Type B pancreatic cell (in vitro differentiated cells): ENCODE results near the gene SERINC5. TPM values are rescaled to one million over a fixed set of nuclear protein-coding genes. Genes with fewer than 3 reads are reported as not detected.
"Not testable (repeated sequence)": the region's sequence is repeated elsewhere in the genome, so short reads cannot be mapped to it uniquely, and the experiment has no call there.

Experiments
- DNase-seq: peaks from one replicate; pipeline ENCODE4 v3.0.0; 2021; ENCODE audit warnings: mixed read lengths; ENCODE audit not compliant: unreplicated experiment; ENCODE audit errors: extremely low spot score
- H3K27ac Mint-ChIP-seq: 2 replicates; pipeline ENCODE4 v1.8.0; 2021; ENCODE audit warnings: mild to moderate bottlenecking, mixed read lengths
- H3K27me3 Mint-ChIP-seq: 2 replicates; pipeline ENCODE4 v1.8.0; 2021; ENCODE audit warnings: mixed read lengths
- H3K36me3 Mint-ChIP-seq: 2 replicates; pipeline ENCODE4 v1.8.0; 2021; ENCODE audit warnings: mixed read lengths
- H3K4me1 Mint-ChIP-seq: one replicate; pipeline ENCODE4 v1.8.0; 2021; ENCODE audit warnings: mixed read lengths; ENCODE audit not compliant: unreplicated experiment
- H3K4me3 Mint-ChIP-seq: 2 replicates; pipeline ENCODE4 v1.8.0; 2021; ENCODE audit warnings: mild to moderate bottlenecking, mixed read lengths
- H3K9me3 Mint-ChIP-seq: 2 replicates; pipeline ENCODE4 v1.8.0; 2021; ENCODE audit warnings: mixed read lengths
- CTCF ChIP-seq: fragments of 200-600 bp; sonication (generic); conservative IDR thresholded peaks from 2 replicates; pipeline ENCODE4 v1.5.0; 2021; ENCODE audit warnings: antibody characterized with exemption, mild to moderate bottlenecking
- total RNA-seq: library from RNA; stranded (reverse); gene quantifications from 2 replicates; pipeline ENCODE4 v1.2.1, GENCODE V29; 2021; ENCODE audit warnings: low replicate concordance

Gene SERINC5
- total RNA-seq, 1 donor from 2014 or later: 59.0 TPM

- Mint-ChIP-seq H3K9me3 (no peaks in the 10 kb centered on the region), H3K4me1 (peaks cover 10% of the 10 kb centered on the region)
These were observed 162.1 kb downstream of the SERINC5 start for GRCh38 chr5:80093796-80094195.

GRCh38 chr5:80092486-80093107 is 163.3 kb downstream of the SERINC5 start:
- Mint-ChIP-seq H3K27ac (no peak overlapping the region), H3K27me3 (no peaks in the 10 kb centered on the region), H3K9me3 (no peaks in the 10 kb centered on the region), H3K4me1 (peaks cover 10% of the 10 kb centered on the region), H3K36me3 (no peaks in the 10 kb centered on the region), H3K4me3 (no peak overlapping the region)
- TF ChIP-seq CTCF: no peak
- no peak for DNase-seq

More at GRCh38 chr5:80093796-80094195, 162.1 kb downstream of the SERINC5 start:
- peak; percentile 44 for TF ChIP-seq CTCF
- peak overlapping the region; percentile 74 for H3K27ac Mint-ChIP-seq
- no peak overlapping the region for H3K4me3 Mint-ChIP-seq
- no peaks in the 10 kb centered on the region for H3K27me3 Mint-ChIP-seq
- H3K36me3 Mint-ChIP-seq: no peaks in the 10 kb centered on the region
- no peak for DNase-seq

- DNase-seq: not testable (repeated sequence)
These were observed 164.1 kb downstream of the SERINC5 start for GRCh38 chr5:80091792-80092192.

GRCh38 chr5:80090884-80091166 is 165.0 kb downstream of the SERINC5 start:
- no peak overlapping the region for H3K27ac Mint-ChIP-seq

More at GRCh38 chr5:80091792-80092192, 164.1 kb downstream of the SERINC5 start:
- H3K27me3 Mint-ChIP-seq, H3K9me3 Mint-ChIP-seq, H3K4me3 Mint-ChIP-seq, H3K4me1 Mint-ChIP-seq, H3K36me3 Mint-ChIP-seq: not testable (repeated sequence)
- TF ChIP-seq CTCF: peak; percentile 91
- peak overlapping the region; percentile 10 for H3K27ac Mint-ChIP-seq

GRCh38 chr5:80083101-80083890 is 172.6 kb downstream of the SERINC5 start:
- Mint-ChIP-seq H3K27me3 (peaks cover 3% of the 10 kb centered on the region), H3K36me3 (no peaks in the 10 kb centered on the region), H3K4me1 (peaks cover 5% of the 10 kb centered on the region), H3K9me3 (no peaks in the 10 kb centered on the region), H3K27ac (no peak overlapping the region), H3K4me3 (no peak overlapping the region)
- TF ChIP-seq CTCF: peak; percentile 87
- DNase-seq: no peak

More at GRCh38 chr5:80090884-80091166, 165.0 kb downstream of the SERINC5 start:
- no peaks in the 10 kb centered on the region for H3K9me3 Mint-ChIP-seq
- H3K36me3 Mint-ChIP-seq: no peaks in the 10 kb centered on the region
- no peak overlapping the region for H3K4me3 Mint-ChIP-seq
- no peak for TF ChIP-seq CTCF
- H3K4me1 Mint-ChIP-seq: peaks cover 10% of the 10 kb centered on the region
- DNase-seq: no peak
- H3K27me3 Mint-ChIP-seq: no peaks in the 10 kb centered on the region
